ENCODE results near the gene RAD51B.

- no peak for TF ChIP-seq CTCF (IDR thresholded peaks at IDR 0.05)
- no peak for TF ChIP-seq POLR2A (IDR thresholded peaks at IDR 0.05)
- no peak for TF ChIP-seq POLR2AphosphoS5 (IDR thresholded peaks at IDR 0.05)
Observed at GRCh38 chr14:68728342-68729106, 908.9 kb downstream of the RAD51B start.
